GM10266 (cell line): Measurements from ENCODE around the gene ZKSCAN1.

ENCODE experiments used
- DNase-seq: peaks from one replicate; pipeline ENCODE4 v3.0.0; 2012; ENCODE audit errors: extremely low spot score
- TF ChIP-seq, protein P1 (sequence below): IDR thresholded peaks from 2 replicates; pipeline ENCODE4 v1.5.1; 2012; ENCODE audit warnings: mild to moderate bottlenecking, low read depth; ENCODE audit not compliant: control insufficient read depth, insufficient read depth; ENCODE audit errors: missing control alignments

The ZKSCAN1 gene

GRCh38 chr7:100033526-100033925 is 18.1 kb downstream of the ZKSCAN1 start:
- TF ChIP-seq, protein P1, sequence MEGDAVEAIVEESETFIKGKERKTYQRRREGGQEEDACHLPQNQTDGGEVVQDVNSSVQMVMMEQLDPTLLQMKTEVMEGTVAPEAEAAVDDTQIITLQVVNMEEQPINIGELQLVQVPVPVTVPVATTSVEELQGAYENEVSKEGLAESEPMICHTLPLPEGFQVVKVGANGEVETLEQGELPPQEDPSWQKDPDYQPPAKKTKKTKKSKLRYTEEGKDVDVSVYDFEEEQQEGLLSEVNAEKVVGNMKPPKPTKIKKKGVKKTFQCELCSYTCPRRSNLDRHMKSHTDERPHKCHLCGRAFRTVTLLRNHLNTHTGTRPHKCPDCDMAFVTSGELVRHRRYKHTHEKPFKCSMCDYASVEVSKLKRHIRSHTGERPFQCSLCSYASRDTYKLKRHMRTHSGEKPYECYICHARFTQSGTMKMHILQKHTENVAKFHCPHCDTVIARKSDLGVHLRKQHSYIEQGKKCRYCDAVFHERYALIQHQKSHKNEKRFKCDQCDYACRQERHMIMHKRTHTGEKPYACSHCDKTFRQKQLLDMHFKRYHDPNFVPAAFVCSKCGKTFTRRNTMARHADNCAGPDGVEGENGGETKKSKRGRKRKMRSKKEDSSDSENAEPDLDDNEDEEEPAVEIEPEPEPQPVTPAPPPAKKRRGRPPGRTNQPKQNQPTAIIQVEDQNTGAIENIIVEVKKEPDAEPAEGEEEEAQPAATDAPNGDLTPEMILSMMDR: no peak
- no peak for DNase-seq

DNA sequence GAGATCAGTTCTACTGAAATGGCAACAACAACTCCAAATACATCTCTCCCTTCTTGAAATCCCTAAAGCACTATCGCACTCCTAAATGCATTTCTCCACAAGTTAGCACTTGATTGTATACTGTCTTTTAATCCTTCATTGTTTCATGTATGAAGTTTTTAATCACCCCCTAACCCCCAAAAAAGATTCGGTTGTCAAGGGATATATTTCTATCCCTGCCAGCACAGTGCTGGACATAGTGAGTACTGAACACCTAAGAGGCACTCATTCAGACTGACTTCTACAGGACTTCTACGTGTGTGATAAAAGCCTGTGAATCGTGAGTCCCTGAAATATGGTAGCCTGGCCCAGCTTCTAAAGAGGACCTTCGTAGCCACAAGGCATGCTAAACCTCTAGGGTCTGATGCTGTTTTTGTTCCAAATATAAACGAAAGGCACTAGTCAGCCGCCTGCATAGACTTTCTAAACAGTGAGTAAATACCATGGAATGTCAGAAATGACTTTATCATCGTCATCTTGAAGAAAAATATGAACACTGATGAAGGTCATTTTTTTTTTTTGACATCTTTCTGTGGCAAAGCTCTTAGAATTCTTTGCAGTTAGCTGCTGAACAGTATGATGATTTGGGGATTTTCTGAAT is 19.6 kb downstream of the ZKSCAN1 start:
- TF ChIP-seq, protein P1: no peak
- no peak for DNase-seq

DNA sequence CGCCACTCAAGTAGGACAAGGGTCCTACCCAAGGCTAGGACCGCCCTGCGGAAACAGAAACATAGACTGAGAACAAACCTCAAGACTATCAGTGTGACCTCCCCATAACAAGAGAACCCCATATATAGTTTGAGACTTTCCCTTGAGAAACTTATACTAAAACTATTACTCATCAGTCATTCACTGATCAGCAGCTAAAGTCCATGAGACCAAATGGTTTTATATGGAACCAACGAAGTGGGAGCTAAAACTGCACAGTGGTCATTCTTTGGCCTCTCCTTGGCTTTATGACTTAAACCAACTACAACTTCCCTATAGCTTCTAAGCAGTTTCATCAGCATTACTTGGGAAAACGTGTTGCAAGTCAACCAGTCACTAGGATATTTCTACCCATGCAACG is 20.5 kb downstream of the ZKSCAN1 start:
- DNase-seq: no peak
- TF ChIP-seq, protein P1: no peak

DNA sequence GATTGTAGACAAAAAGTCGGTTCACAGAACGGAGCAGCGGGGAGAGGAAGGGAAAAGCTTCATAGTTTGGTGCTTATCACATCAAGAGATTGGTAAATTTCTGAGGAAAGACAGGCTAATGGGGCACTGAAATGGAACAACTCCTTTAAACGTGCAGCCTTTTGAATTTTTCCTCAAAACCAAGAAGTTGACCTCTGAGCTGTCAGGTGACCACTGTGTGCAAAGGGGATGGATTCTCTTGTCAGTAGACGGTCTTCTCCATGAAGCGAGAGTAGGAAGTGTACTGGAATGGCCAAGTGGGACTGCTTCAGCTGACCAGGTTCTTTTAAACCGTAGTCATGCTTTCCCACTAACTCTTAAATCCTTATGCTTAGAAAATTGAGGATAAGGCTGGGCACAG is 22.9 kb downstream of the ZKSCAN1 start:
- TF ChIP-seq, protein P1: no peak
- no peak for DNase-seq

DNA sequence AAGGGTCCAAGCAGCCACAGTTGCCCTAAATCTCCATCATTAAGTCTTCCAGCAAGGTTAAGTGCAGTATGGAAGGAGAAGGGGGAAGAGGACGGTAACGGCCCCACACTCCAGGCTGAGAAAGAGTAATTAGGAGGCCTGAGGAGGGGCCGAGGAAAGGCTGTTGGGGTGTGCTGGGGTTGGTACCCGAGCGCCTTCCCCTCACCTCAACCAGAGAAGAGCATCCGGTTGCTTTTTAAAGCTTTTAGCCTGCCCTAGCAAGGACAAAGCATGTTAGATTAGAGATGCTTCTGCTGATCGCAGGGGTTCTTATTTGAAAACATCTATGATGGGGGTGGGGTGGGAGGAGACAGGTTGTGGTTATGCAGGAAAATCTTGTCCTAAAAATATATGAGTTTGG is 25.2 kb downstream of the ZKSCAN1 start:
- TF ChIP-seq, protein P1: no peak
- no peak for DNase-seq

DNA sequence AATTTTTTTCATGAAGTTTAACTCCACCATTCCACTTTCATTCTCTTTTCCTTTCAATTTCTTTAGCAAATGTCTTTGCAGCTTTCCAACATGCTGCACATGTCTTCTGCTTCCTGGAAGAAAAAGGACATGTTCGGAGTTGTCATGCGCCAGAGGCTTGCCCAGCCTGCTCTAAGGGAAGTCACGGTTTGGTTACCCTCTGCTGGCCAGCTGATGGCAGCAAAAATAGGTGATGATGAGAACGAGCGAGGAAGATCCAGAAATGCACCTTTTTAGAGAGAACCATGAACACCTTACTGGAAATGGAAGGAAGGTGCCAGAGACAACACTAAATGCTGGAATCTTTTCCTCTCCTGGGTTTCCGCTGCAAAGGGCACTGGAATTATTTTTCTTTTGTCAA is 29.3 kb downstream of the ZKSCAN1 start:
- TF ChIP-seq, protein P1: peak; percentile 34
- no peak for DNase-seq

DNA sequence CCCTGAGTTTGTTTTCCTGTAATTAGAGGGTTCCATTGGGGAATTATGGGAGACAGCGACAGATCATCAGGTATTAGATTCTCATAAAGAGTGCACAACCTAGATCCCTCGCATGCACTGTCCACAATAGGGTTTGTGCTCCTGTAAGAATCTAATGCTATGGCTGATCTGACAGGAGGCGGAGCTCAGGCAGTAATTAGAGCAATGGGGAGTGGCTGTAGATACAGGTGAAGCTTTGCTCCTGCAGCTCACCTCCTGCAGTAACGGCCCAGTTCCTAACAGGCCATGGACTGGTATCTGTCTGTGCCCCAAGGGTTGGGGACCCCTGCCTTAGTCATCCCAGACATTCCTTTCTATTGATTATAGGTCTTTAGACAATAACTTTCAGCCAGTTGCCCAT is 33.3 kb downstream of the ZKSCAN1 start:
- no peak for DNase-seq
- TF ChIP-seq, protein P1: no peak
